ENCODE measurements around the gene MFSD11.
"Not testable (repeated sequence)": the region's sequence is repeated elsewhere in the genome, so short reads cannot be mapped to it uniquely, and the experiment has no call there.

MFSD11 gene

DNA sequence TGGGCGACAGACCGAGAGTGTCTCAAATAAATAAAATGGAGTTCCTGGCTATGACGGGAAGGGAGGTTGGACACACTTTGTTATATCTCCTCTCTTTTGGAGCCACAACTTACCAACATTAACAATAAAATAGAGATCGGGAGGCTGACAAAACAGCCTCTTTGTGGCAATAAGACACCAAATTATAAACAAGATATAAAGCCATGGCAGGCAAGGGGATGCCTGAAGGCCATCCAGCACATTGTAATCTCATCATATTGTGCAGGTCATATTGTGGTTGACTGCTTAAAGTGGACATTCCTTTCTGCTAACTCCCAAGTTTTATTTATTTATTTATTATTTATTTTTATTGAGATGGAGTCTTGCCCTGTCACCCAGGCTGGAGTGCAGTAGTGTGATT, 70.4 kb downstream of the MFSD11 start:
- DNase-seq (ENCODE audit: low spot score): no peak
- TF ChIP-seq, protein P1, sequence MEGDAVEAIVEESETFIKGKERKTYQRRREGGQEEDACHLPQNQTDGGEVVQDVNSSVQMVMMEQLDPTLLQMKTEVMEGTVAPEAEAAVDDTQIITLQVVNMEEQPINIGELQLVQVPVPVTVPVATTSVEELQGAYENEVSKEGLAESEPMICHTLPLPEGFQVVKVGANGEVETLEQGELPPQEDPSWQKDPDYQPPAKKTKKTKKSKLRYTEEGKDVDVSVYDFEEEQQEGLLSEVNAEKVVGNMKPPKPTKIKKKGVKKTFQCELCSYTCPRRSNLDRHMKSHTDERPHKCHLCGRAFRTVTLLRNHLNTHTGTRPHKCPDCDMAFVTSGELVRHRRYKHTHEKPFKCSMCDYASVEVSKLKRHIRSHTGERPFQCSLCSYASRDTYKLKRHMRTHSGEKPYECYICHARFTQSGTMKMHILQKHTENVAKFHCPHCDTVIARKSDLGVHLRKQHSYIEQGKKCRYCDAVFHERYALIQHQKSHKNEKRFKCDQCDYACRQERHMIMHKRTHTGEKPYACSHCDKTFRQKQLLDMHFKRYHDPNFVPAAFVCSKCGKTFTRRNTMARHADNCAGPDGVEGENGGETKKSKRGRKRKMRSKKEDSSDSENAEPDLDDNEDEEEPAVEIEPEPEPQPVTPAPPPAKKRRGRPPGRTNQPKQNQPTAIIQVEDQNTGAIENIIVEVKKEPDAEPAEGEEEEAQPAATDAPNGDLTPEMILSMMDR (IDR thresholded peaks at IDR 0.05; ENCODE audit: extremely low read depth, missing control alignments): no peak

DNA sequence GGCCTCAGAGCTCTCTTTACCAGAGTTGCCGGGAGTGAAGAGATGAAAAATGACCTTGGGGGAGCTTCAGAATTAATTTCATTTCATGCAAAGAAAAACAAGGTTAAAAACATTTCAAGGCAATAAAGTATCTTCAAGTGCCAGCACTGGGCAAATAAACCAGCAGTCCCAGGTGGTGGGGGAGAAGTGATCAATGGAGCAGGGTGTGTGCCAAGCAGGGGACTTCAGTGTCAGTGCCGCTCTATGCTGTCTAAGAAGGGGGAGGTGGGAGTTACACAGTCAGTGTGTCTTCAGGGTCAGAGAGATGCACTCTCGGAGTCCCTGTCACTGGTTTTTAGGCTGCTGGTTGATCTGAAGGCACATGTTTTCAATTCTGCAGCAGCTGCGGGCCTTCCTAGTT, 73.0 kb downstream of the MFSD11 start:
- TF ChIP-seq, protein P1 (IDR thresholded peaks at IDR 0.05; ENCODE audit: extremely low read depth, missing control alignments): no peak
- no peak for DNase-seq (ENCODE audit: low spot score)

DNA sequence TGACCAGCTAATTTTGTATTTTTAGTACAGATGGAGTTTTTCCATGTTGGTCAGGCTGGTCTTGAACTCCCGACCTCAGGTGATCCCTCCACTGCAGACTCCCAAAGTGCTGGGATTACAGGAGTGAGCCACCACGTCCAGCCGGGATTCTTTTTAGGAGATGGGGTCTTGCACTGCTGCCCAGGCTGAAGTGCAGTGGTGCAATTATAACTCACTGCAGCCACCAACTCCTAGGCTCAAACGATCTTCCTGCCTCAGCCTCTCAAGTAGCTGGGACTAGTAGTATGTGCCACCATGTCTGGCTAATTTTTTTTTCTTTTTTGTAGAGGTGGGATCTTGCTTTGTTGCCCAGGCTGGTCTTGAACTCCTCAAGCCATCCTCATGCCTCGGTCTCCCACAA, 73.9 kb downstream of the MFSD11 start:
- no peak for DNase-seq (ENCODE audit: low spot score)
- TF ChIP-seq, protein P1 (IDR thresholded peaks at IDR 0.05; ENCODE audit: extremely low read depth, missing control alignments): no peak

DNA sequence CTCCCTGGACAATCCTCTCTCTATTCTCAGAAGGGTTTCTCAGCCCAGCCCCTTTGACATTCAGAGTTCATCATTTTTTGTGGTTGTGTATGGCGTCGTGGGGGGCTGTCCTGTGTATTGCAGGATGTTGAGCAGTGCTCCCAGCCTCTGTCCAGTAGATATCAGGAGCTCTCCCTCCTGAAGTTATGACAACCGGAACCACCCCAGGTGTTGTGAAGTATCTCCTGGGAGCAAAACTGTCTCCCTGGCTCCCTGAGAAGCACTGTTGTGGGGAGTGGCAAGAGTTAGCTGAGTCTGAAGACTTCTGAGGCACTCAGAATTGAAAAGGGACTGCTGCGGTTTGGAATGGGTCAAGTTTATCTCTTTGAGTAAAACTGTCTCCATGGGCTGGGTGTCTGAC, 74.3 kb downstream of the MFSD11 start:
- DNase-seq (ENCODE audit: low spot score): no peak
- TF ChIP-seq, protein P1 (IDR thresholded peaks at IDR 0.05; ENCODE audit: extremely low read depth, missing control alignments): no peak

DNA sequence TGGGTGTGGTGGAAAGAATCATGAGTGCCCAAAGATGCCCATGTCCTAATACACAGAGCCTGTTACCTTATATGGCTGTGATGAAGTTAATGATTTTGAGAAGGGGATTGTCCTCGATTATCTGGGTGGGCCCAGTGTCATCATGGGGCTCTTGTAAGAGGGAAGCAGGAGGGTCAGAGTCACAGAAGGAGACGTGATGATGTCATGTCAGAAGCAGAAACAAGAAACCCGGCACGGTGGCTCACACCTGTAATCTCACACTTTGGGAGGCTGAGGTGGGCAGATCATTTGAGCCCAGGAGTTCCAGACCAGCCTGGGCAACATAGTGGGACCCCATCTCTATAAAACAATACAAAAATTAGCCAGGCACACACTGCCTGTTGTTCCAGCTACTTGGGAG, 75.0 kb downstream of the MFSD11 start:
- TF ChIP-seq, protein P1 (IDR thresholded peaks at IDR 0.05; ENCODE audit: extremely low read depth, missing control alignments): no peak
- no peak for DNase-seq (ENCODE audit: low spot score)

DNA sequence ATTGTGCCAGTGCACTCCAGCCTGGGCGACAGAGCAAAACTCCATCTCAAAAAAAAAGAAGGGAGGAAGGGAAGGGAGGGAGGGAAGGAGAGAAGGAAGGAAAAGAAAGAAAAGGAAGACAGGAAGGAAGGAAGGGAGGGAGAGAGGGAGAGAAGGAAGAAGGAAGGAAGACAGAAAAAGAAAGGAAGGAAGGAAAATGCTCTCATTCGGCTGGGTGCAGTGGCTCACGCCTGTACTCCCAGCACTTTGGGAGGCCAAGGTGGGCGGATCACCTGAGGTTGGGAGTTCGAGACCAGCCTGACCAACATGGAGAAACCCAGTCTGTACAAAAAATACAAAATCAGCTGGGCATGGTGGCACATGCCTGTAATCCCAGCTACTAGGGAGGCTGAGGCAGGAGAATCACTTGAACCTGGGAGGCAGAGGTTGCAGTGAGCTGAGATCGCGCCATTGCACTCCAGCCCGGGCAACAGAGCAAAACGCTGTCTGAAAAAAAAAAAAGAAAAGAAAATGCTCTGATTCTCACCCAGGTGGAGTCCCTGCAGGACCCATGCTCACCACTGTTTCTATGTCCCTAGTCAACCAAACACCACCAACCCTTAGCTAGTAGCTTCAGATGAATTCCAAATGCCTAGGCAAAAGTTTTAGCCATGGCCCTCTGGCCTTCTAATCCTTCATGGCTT, 78.1 kb downstream of the MFSD11 start:
- DNase-seq (ENCODE audit: low spot score): not testable (repeated sequence)

DNA sequence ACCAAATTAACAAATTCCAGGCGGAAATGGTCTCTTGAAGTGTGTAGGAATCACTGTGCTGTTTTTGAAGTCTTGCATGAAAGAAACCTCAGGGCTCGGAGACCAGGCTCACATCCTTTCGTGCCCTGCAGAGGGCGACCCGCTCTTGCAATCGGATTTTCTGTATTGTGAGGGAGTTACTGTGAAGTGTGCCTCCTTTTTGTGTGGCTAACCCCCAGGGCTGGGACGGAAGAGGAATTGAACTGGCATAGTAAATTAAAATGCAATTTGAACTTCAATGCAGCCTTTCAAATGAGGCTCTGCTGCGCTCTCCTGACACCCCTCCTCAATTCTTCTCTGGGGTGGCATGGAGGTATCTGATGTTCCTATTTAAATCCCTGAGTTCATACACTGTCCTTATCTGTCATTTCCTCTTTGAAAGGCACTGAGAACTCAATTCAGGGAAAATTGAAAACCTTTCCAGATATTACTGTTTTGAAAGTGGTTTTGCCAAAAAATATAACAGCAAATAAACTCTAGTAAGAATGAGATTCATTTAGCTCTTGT, 78.7 kb downstream of the MFSD11 start:
- TF ChIP-seq, protein P1 (IDR thresholded peaks at IDR 0.05; ENCODE audit: extremely low read depth, missing control alignments): peak; percentile 60
- DNase-seq (ENCODE audit: low spot score): peak; percentile 69

DNA sequence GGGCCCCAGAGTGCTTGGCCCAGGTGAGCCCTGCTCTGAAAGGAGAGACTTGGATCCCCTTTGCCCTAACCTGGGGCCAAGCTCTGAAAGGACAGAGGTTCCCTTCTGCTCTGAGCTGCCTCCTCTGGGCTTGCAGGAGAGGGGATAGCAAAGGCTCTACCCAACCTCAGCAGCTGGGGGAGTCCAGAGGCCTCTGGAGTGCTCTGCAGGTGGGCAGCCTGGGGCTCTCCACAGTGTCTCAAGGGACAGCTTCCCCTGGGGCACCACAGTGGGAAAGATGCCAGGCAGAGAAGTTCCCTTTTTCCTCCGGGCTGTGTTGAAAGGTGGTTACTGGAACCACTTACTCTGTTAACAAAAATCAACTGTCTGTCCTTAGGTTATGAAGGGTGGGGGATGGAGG, 82.1 kb downstream of the MFSD11 start:
- TF ChIP-seq, protein P1 (IDR thresholded peaks at IDR 0.05; ENCODE audit: extremely low read depth, missing control alignments): no peak
- DNase-seq (ENCODE audit: low spot score): no peak
